SIG-M5 treated with dmso at 0.1 percent for 504 hours (cell line): ENCODE measurements around the gene MDK.
"Not testable (repeated sequence)": the region's sequence is repeated elsewhere in the genome, so short reads cannot be mapped to it uniquely, and the experiment has no call there.

Source experiments
- DNase-seq: peaks from one replicate; lab custom pipeline; 2025; ENCODE audit not compliant: unreplicated experiment; lab: John Stamatoyannopoulos, UW

MDK gene

GRCh38 chr11:46367244-46367915, 14.1 kb upstream of the MDK start:
- no peak for DNase-seq

- no peak for DNase-seq
Measured at GRCh38 chr11:46367916-46368267, 13.6 kb upstream of the MDK start.

- DNase-seq = peak; percentile 45
Measured at GRCh38 chr11:46369458-46370152, 11.9 kb upstream of the MDK start.

GRCh38 chr11:46370253-46370652, 11.2 kb upstream of the MDK start:
- DNase-seq = no peak

GRCh38 chr11:46371262-46371661, 10.2 kb upstream of the MDK start:
- DNase-seq = not testable (repeated sequence)

- no peak for DNase-seq
Measured at GRCh38 chr11:46372086-46372485, 9.4 kb upstream of the MDK start.

GRCh38 chr11:46372501-46372900, 9.0 kb upstream of the MDK start:
- not testable (repeated sequence) for DNase-seq

GRCh38 chr11:46373787-46374740, 7.4 kb upstream of the MDK start:
- DNase-seq = no peak

- no peak for DNase-seq
Measured at GRCh38 chr11:46374815-46375214, 6.7 kb upstream of the MDK start.

- no peak for DNase-seq
Measured at GRCh38 chr11:46375392-46376101, 5.9 kb upstream of the MDK start.

- no peak for DNase-seq
Measured at GRCh38 chr11:46376258-46377050, 5.0 kb upstream of the MDK start.

GRCh38 chr11:46377290-46377689, 4.2 kb upstream of the MDK start:
- DNase-seq = no peak

- no peak for DNase-seq
Measured at GRCh38 chr11:46377831-46378230, 3.6 kb upstream of the MDK start.

- DNase-seq = no peak
Measured at GRCh38 chr11:46378296-46378695, 3.2 kb upstream of the MDK start.

GRCh38 chr11:46378811-46379481, 2.5 kb upstream of the MDK start:
- DNase-seq = no peak

- not testable (repeated sequence) for DNase-seq
Measured at GRCh38 chr11:46379482-46380293, 1.8 kb upstream of the MDK start.

GRCh38 chr11:46380340-46381047, 975 bp upstream of the MDK start:
- peak; percentile 43 for DNase-seq
